ENCODE results near the gene AKT3. TPM values are rescaled to one million over a fixed set of nuclear protein-coding genes. Genes with fewer than 3 reads are reported as not detected.
A peak's percentile ranks its signal among the peaks of the same experiment; 100 is the strongest.

AKT3 gene
- total and polyA plus RNA-seq, 2 of the 8 experiments (the other 6 are each of a cell fraction or from before 2014, with no cell fraction given): 6.0 to 36.4 TPM

GRCh38 chr1:243842978-243843511 lies 7.0 kb downstream of the AKT3 start:
- 77 to 100% methylated on average over 1 to 4 of the region's 4 CpGs for WGBS, 2 experiments (ENCODE audit: extremely low coverage in 1 of 2, insufficient coverage in 1 of 2, insufficient read length in 1 of 2, insufficient replicate concordance in 2 of 2, low coverage in 1 of 2, low lambda C conversion rate in 2 of 2, missing lambda C conversion rate in 1 of 2)
- Histone ChIP-seq H3K4ac (replicated peaks; ENCODE audit: insufficient read length, low read depth, low read length) (no peak overlapping the region), H3K9ac (replicated peaks in 1 of 4; ENCODE audit: extremely low read depth in 1 of 4, low read depth in 3 of 4, low read length in 3 of 4) (no peak overlapping the region), H4K8ac (ENCODE audit: extremely low read depth, insufficient read depth, low read length) (no peak overlapping the region), H3K4me1 (replicated peaks in 1 of 4; ENCODE audit: control insufficient read depth in 3 of 4, insufficient read depth in 4 of 4, low read length in 3 of 4) (peaks cover 0 to 2% (median 0%) of the 10 kb centered on the region in 4 experiments; a peak in 1 of 7 replicates), H3K4me3 (ENCODE audit: extremely low read depth in 1 of 4, insufficient read depth in 2 of 4, low read depth in 3 of 4, low read length in 4 of 4) (no peak overlapping the region), H2AK5ac (ENCODE audit: low read depth, low read length) (no peak overlapping the region), H3K4me2 (ENCODE audit: insufficient read depth in 1 of 2, low read depth in 2 of 2, low read length in 2 of 2) (no peak overlapping the region), H4K5ac (ENCODE audit: insufficient read length, low read depth, low read length) (no peak overlapping the region), H3K23me2 (ENCODE audit: low read depth, low read length) (no peaks in the 10 kb centered on the region), H3K79me1 (ENCODE audit: low read depth, low read length) (no peaks in the 10 kb centered on the region), H3K79me2 (ENCODE audit: control insufficient read depth in 1 of 2, insufficient read depth in 2 of 2, low read length in 2 of 2) (peaks cover 0 to 51% of the 10 kb centered on the region in 2 experiments; a peak in 3 of 4 replicates), H4K91ac (replicated peaks; ENCODE audit: insufficient read length, low read length) (no peak overlapping the region), H3K14ac (ENCODE audit: insufficient read length) (no peak overlapping the region), H3K27me3 (replicated peaks in 1 of 4; ENCODE audit: control insufficient read depth in 3 of 4, extremely low read depth in 1 of 4, insufficient read depth in 3 of 4, low read length in 3 of 4) (no peaks in the 10 kb centered on the region), H3K18ac (ENCODE audit: extremely low read depth, low read length) (no peak overlapping the region), H3K36me3 (ENCODE audit: control insufficient read depth in 2 of 4, insufficient read depth in 4 of 4, low read length in 3 of 4) (no peaks in the 10 kb centered on the region; a peak in 1 of 8 replicates), H3K56ac (replicated peaks; ENCODE audit: insufficient read length, low read depth, low read length) (no peak overlapping the region), H2BK15ac (ENCODE audit: low read length) (no peak overlapping the region), H2BK20ac (ENCODE audit: low read length) (no peak overlapping the region), H2BK5ac (ENCODE audit: low read depth, low read length) (no peak overlapping the region), H3K9me3 (ENCODE audit: insufficient read depth in 2 of 2, low read depth in 1 of 2, low read length in 1 of 2) (no peaks in the 10 kb centered on the region), H4K20me1 (replicated peaks in 1 of 2; ENCODE audit: control insufficient read depth in 1 of 2, insufficient read depth in 2 of 2, low read length in 2 of 2) (no peaks in the 10 kb centered on the region), H2BK120ac (replicated peaks; ENCODE audit: low read depth, low read length) (no peak overlapping the region), H3K23ac (ENCODE audit: insufficient read length) (no peak overlapping the region), H3K27ac (ENCODE audit: low read depth, low read length) (no peak overlapping the region), H2BK12ac (ENCODE audit: low read depth, low read length) (no peak overlapping the region), H2AFZ (ENCODE audit: low read length) (no peak overlapping the region)
- ChIA-PET CTCF (ENCODE audit: partially characterized antibody) (no interaction called here), POLR2A (ENCODE audit: partially characterized antibody) (no interaction called here)
- DNase-seq (ENCODE audit: low read depth in 1 of 2, low spot score in 2 of 2) (no peak), FAIRE-seq (peak; percentile 52)
- TF ChIP-seq SAP30 (IDR thresholded peaks at IDR 0.05; ENCODE audit: insufficient read depth, insufficient replicate concordance, low read length): no peak
- no peak for TF ChIP-seq HDAC6 (IDR thresholded peaks at IDR 0.05; ENCODE audit: low read depth, low read length)
- no peak for TF ChIP-seq RFX5 (IDR thresholded peaks at IDR 0.05; ENCODE audit: borderline replicate concordance, low read depth, low read length)
- TF ChIP-seq POLR2A (IDR thresholded peaks at IDR 0.05; ENCODE audit: control extremely low read depth in 1 of 2, low read depth in 2 of 2, low read length in 2 of 2): no peak
- no peak for TF ChIP-seq TEAD4 (IDR thresholded peaks at IDR 0.05; ENCODE audit: low read depth, low read length)
- no peak for TF ChIP-seq RNF2 (IDR thresholded peaks at IDR 0.05; ENCODE audit: borderline replicate concordance, low read depth, low read length, missing control alignments, poor library complexity, severe bottlenecking)
- no peak for TF ChIP-seq BRCA1 (IDR thresholded peaks at IDR 0.05; ENCODE audit: low read depth, low read length)
- no peak for TF ChIP-seq ASH2L (IDR thresholded peaks at IDR 0.05; ENCODE audit: low read length)
- no peak for TF ChIP-seq CTCF (IDR thresholded peaks at IDR 0.05; ENCODE audit: control extremely low read depth in 1 of 3, insufficient read depth in 1 of 3, low read depth in 1 of 3, low read length in 3 of 3)
- TF ChIP-seq CBX5 (IDR thresholded peaks at IDR 0.05; ENCODE audit: low read depth, low read length): no peak
- TF ChIP-seq CHD1 (IDR thresholded peaks at IDR 0.05; ENCODE audit: low read depth, low read length): no peak
- TF ChIP-seq TBP (IDR thresholded peaks at IDR 0.05; ENCODE audit: low read depth, low read length): no peak

Measured in H1 (cell line).